NCI-H748 (cell line): ENCODE results near the gene CLMP.

Experiments
- DNase-seq: peaks from one replicate; lab custom pipeline; 2025; ENCODE audit not compliant: unreplicated experiment; lab: John Stamatoyannopoulos, UW

The CLMP gene

GRCh38 chr11:123191939-123192338 lies 3.1 kb downstream of the CLMP start:
- DNase-seq = no peak

GRCh38 chr11:123190518-123190917 lies 4.5 kb downstream of the CLMP start:
- no peak for DNase-seq

GRCh38 chr11:123188508-123189165 lies 6.4 kb downstream of the CLMP start:
- DNase-seq = no peak

GRCh38 chr11:123187665-123188507 lies 7.2 kb downstream of the CLMP start:
- DNase-seq = peak; percentile 33

GRCh38 chr11:123187248-123187647 lies 7.8 kb downstream of the CLMP start:
- no peak for DNase-seq

- no peak for DNase-seq
Measured at GRCh38 chr11:123186286-123186685, 8.8 kb downstream of the CLMP start.

GRCh38 chr11:123185326-123185725 lies 9.7 kb downstream of the CLMP start:
- DNase-seq = no peak

- DNase-seq = no peak
Measured at GRCh38 chr11:123184531-123184930, 10.5 kb downstream of the CLMP start.

GRCh38 chr11:123183391-123184099 lies 11.5 kb downstream of the CLMP start:
- DNase-seq = no peak

- no peak for DNase-seq
Measured at GRCh38 chr11:123181767-123182500, 13.1 kb downstream of the CLMP start.

- DNase-seq = no peak
Measured at GRCh38 chr11:123181075-123181474, 14.0 kb downstream of the CLMP start.

GRCh38 chr11:123180574-123180973 lies 14.5 kb downstream of the CLMP start:
- DNase-seq = no peak

GRCh38 chr11:123180166-123180565 lies 14.9 kb downstream of the CLMP start:
- DNase-seq = no peak

- DNase-seq = no peak
Measured at GRCh38 chr11:123179586-123179985, 15.5 kb downstream of the CLMP start.

GRCh38 chr11:123178186-123178585 lies 16.9 kb downstream of the CLMP start:
- no peak for DNase-seq

- no peak for DNase-seq
Measured at GRCh38 chr11:123176785-123177184, 18.3 kb downstream of the CLMP start.

GRCh38 chr11:123174196-123175183 lies 20.6 kb downstream of the CLMP start:
- no peak for DNase-seq

- no peak for DNase-seq
Measured at GRCh38 chr11:123173856-123174186, 21.2 kb downstream of the CLMP start.

GRCh38 chr11:123173040-123173855 lies 21.8 kb downstream of the CLMP start:
- DNase-seq = no peak
